22Rv1 (cell line): Measurements from ENCODE around the gene DNM3.
"Not testable (repeated sequence)": the region's sequence is repeated elsewhere in the genome, so short reads cannot be mapped to it uniquely, and the experiment has no call there.

Experiments used
- H3K27ac ChIP-seq: fragments of 450-650 bp; 2 replicates; pipeline ENCODE4 v1.5.1; 2017
- ZFX ChIP-seq: fragments of 450-650 bp; IDR thresholded peaks from 2 replicates; pipeline ENCODE4 v1.6.1; 2017; ENCODE audit warnings: antibody characterized with exemption, borderline replicate concordance
- TF ChIP-seq, protein P1 (sequence below): fragments of 450-650 bp; IDR thresholded peaks from 2 replicates; pipeline ENCODE4 v1.5.1; 2017; ENCODE audit warnings: mild to moderate bottlenecking

DNM3 gene

DNA sequence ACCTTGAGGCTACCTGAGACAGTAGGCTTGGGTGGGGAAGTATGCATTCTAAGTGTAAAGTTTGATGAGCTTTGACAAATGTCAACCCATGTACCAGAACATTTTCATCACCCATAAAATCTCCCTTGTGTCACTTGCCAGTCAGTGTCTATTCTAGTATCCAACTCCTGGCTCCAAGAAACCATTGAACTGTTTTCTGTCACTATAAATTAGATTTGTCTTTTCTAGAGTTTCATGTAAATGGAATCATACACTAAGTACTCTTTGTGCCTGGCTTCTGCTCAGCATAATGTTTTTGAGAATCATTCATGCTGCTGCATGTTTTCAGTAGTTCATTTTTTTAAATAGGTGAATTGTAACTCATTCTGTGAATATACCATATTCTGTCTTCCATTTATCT lies 165.4 kb downstream of the DNM3 start:
- TF ChIP-seq, protein P1, sequence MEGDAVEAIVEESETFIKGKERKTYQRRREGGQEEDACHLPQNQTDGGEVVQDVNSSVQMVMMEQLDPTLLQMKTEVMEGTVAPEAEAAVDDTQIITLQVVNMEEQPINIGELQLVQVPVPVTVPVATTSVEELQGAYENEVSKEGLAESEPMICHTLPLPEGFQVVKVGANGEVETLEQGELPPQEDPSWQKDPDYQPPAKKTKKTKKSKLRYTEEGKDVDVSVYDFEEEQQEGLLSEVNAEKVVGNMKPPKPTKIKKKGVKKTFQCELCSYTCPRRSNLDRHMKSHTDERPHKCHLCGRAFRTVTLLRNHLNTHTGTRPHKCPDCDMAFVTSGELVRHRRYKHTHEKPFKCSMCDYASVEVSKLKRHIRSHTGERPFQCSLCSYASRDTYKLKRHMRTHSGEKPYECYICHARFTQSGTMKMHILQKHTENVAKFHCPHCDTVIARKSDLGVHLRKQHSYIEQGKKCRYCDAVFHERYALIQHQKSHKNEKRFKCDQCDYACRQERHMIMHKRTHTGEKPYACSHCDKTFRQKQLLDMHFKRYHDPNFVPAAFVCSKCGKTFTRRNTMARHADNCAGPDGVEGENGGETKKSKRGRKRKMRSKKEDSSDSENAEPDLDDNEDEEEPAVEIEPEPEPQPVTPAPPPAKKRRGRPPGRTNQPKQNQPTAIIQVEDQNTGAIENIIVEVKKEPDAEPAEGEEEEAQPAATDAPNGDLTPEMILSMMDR = no peak
- TF ChIP-seq ZFX = no peak
- H3K27ac ChIP-seq = no peak overlapping the region

DNA sequence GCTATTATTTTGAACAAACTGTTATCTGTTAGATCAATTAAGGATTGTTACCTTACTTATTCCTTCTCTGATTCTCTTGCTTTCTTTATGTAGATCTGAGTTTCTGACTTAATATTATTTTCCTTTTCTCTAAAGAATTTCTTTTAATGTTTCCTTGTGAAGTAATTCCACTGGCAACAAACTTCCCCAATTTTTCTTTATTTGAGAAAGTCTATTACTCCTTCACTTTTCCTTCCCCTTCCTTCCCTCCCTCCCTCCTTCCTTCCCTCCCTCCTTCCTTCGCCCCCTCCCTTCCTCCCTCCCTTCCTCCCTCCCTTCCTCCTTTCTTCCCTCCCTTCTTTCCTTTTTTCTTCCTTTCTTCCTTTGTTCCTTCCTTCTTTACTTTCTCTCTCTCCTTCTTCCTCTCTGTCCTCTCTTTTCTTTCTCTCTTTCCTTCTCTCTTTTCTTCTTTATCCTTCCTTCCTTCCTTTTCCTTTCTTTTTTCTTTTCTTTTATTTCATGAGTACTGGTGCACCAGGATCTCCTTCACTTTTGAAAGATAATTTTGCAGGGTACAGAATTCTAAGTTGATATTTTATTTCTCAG lies 177.5 kb downstream of the DNM3 start:
- TF ChIP-seq, protein P1 = no peak
- no peak for TF ChIP-seq ZFX
- H3K27ac ChIP-seq = no peak overlapping the region

DNA sequence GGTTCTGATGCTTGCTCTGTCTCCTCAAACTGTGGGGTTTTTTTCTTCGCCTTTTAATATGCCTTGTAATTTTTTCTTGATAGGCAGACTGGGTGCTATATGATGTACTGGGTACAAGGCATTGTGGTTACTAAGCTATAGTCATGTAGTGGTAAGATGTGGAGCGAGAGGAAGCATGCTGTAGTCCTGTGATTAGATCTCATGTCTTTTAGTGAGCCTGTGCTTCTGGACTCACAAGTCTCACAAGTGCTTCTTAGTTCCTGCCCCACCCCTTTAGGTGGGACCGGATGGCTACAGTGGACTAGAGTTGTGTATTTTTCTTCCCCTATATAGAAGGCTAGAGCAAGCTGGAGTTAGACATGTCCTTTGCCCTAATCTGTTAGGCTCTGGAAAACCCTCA lies 178.7 kb downstream of the DNM3 start:
- TF ChIP-seq, protein P1 = no peak
- TF ChIP-seq ZFX = no peak
- no peak overlapping the region for H3K27ac ChIP-seq

GRCh38 chr1:172024516-172024915 lies 183.2 kb downstream of the DNM3 start:
- TF ChIP-seq, protein P1 = no peak
- TF ChIP-seq ZFX = no peak
- H3K27ac ChIP-seq = no peak overlapping the region

GRCh38 chr1:172024944-172025738 lies 183.8 kb downstream of the DNM3 start:
- H3K27ac ChIP-seq = not testable (repeated sequence)

- no peak overlapping the region for H3K27ac ChIP-seq
- TF ChIP-seq, protein P1 = no peak
Measured at GRCh38 chr1:172040466-172040865, 199.2 kb downstream of the DNM3 start.

GRCh38 chr1:172041102-172041501 lies 199.8 kb downstream of the DNM3 start:
- TF ChIP-seq ZFX = no peak
- TF ChIP-seq, protein P1 = no peak
- H3K27ac ChIP-seq = no peak overlapping the region
